ENCODE results near the gene GALNT17.
"Not testable (repeated sequence)": the region's sequence is repeated elsewhere in the genome, so short reads cannot be mapped to it uniquely, and the experiment has no call there.

GALNT17 gene

GRCh38 chr7:71171476-71171875 lies 39.5 kb downstream of the GALNT17 start:
- DNase-seq = no peak

- no peak for DNase-seq
Observed at GRCh38 chr7:71173955-71174354, 42.0 kb downstream of the GALNT17 start.

- no peak for DNase-seq
Observed at GRCh38 chr7:71182438-71182935, 50.5 kb downstream of the GALNT17 start.

- DNase-seq = peak; percentile 62
Observed at GRCh38 chr7:71184136-71184535, 52.2 kb downstream of the GALNT17 start.

GRCh38 chr7:71184609-71185008 lies 52.7 kb downstream of the GALNT17 start:
- DNase-seq = no peak

GRCh38 chr7:71186535-71187057 lies 54.7 kb downstream of the GALNT17 start:
- DNase-seq = no peak

- peak; percentile 84 for DNase-seq
Observed at GRCh38 chr7:71191771-71192170, 59.8 kb downstream of the GALNT17 start.

- DNase-seq = no peak
Observed at GRCh38 chr7:71193099-71193810, 61.3 kb downstream of the GALNT17 start.

- no peak for DNase-seq
Observed at GRCh38 chr7:71198391-71198790, 66.4 kb downstream of the GALNT17 start.

- no peak for DNase-seq
Observed at GRCh38 chr7:71198887-71199286, 66.9 kb downstream of the GALNT17 start.

GRCh38 chr7:71206184-71206583 lies 74.2 kb downstream of the GALNT17 start:
- DNase-seq = no peak

- no peak for DNase-seq
Observed at GRCh38 chr7:71208881-71209280, 76.9 kb downstream of the GALNT17 start.

- DNase-seq = not testable (repeated sequence)
Observed at GRCh38 chr7:71209484-71209883, 77.5 kb downstream of the GALNT17 start.

GRCh38 chr7:71210220-71210619 lies 78.3 kb downstream of the GALNT17 start:
- DNase-seq = no peak

GRCh38 chr7:71212433-71212832 lies 80.5 kb downstream of the GALNT17 start:
- DNase-seq = not testable (repeated sequence)

GRCh38 chr7:71216211-71216610 lies 84.3 kb downstream of the GALNT17 start:
- no peak for DNase-seq

- no peak for DNase-seq
Observed at GRCh38 chr7:71220210-71220695, 88.3 kb downstream of the GALNT17 start.

GRCh38 chr7:71221049-71221448 lies 89.1 kb downstream of the GALNT17 start:
- DNase-seq = no peak

- no peak for DNase-seq
Observed at GRCh38 chr7:71221549-71221948, 89.6 kb downstream of the GALNT17 start.

- DNase-seq = no peak
Observed at GRCh38 chr7:71227126-71227525, 95.2 kb downstream of the GALNT17 start.

GRCh38 chr7:71229148-71229547 lies 97.2 kb downstream of the GALNT17 start:
- no peak for DNase-seq

GRCh38 chr7:71229699-71230098 lies 97.8 kb downstream of the GALNT17 start:
- no peak for DNase-seq

GRCh38 chr7:71235253-71235652 lies 103.3 kb downstream of the GALNT17 start:
- no peak for DNase-seq

Data from NCI-H524 treated with DMSO at 0.1 percent for 48 hours (cell line).